Measurements from ENCODE around the gene POMP. TPM values are rescaled to one million over a fixed set of nuclear protein-coding genes. Genes with fewer than 3 reads are reported as not detected.

Gene POMP
- total RNA-seq (ENCODE audit: unreplicated experiment) = 108 TPM
- long read RNA-seq, transcript POMP-201 (6 exons, 1,330 nt) = major isoform, 185 of 231 reads
- long read RNA-seq, partial matches to known transcripts = 40 of 231 reads
- long read RNA-seq, other reads (novel, unspliced or antisense) = 6 of 231 reads

GRCh38 chr13:28658796-28659620 is at the start of gene POMP:
Gene POMP (plus strand): TSS chr13:28659130. CDS start chr13:28659185, 55 bp downstream.
- no peaks in the 10 kb centered on the region for H3K9me3 Mint-ChIP-seq (ENCODE audit: unreplicated experiment)
- H3K4me1 Mint-ChIP-seq (ENCODE audit: unreplicated experiment) = peaks cover 63% of the 10 kb centered on the region
- peak within 1 kb of the TSS; percentile 96 for H3K27ac Mint-ChIP-seq (ENCODE audit: unreplicated experiment)
- H3K36me3 Mint-ChIP-seq (ENCODE audit: low read depth, unreplicated experiment) = peaks cover 3% of the 10 kb centered on the region
- no peaks in the 10 kb centered on the region for H3K27me3 Mint-ChIP-seq (ENCODE audit: unreplicated experiment)
- TF ChIP-seq CTCF (IDR thresholded peaks at IDR 0.05; ENCODE audit: unreplicated experiment) = no peak
- DNase-seq (ENCODE audit: low spot score) = peak; percentile 83
- H3K4me3 Mint-ChIP-seq (ENCODE audit: unreplicated experiment) = peak within 1 kb of the TSS; percentile 97

GRCh38 chr13:28609381-28609780 is 49.5 kb upstream of the POMP start:
- no peak for DNase-seq (ENCODE audit: low spot score)
- peaks cover 3% of the 10 kb centered on the region for H3K27me3 Mint-ChIP-seq (ENCODE audit: unreplicated experiment)
- TF ChIP-seq CTCF (IDR thresholded peaks at IDR 0.05; ENCODE audit: unreplicated experiment) = no peak
- peaks cover 60% of the 10 kb centered on the region for H3K4me1 Mint-ChIP-seq (ENCODE audit: unreplicated experiment)
- H3K9me3 Mint-ChIP-seq (ENCODE audit: unreplicated experiment) = no peaks in the 10 kb centered on the region
- peak overlapping the region; percentile 33 for H3K27ac Mint-ChIP-seq (ENCODE audit: unreplicated experiment)
- H3K4me3 Mint-ChIP-seq (ENCODE audit: unreplicated experiment) = no peak overlapping the region
- H3K36me3 Mint-ChIP-seq (ENCODE audit: low read depth, unreplicated experiment) = no peaks in the 10 kb centered on the region

GRCh38 chr13:28609926-28610325 is 49.0 kb upstream of the POMP start:
- Mint-ChIP-seq H3K27ac (ENCODE audit: unreplicated experiment) (peak overlapping the region; percentile 5), H3K27me3 (ENCODE audit: unreplicated experiment) (peaks cover 3% of the 10 kb centered on the region), H3K4me1 (ENCODE audit: unreplicated experiment) (peaks cover 60% of the 10 kb centered on the region), H3K9me3 (ENCODE audit: unreplicated experiment) (no peaks in the 10 kb centered on the region), H3K4me3 (ENCODE audit: unreplicated experiment) (no peak overlapping the region), H3K36me3 (ENCODE audit: low read depth, unreplicated experiment) (no peaks in the 10 kb centered on the region)
- TF ChIP-seq CTCF (IDR thresholded peaks at IDR 0.05; ENCODE audit: unreplicated experiment) = no peak
- no peak for DNase-seq (ENCODE audit: low spot score)

GRCh38 chr13:28610996-28611395 is 47.9 kb upstream of the POMP start:
- Mint-ChIP-seq H3K4me1 (ENCODE audit: unreplicated experiment) (peaks cover 59% of the 10 kb centered on the region), H3K9me3 (ENCODE audit: unreplicated experiment) (no peaks in the 10 kb centered on the region), H3K36me3 (ENCODE audit: low read depth, unreplicated experiment) (no peaks in the 10 kb centered on the region), H3K4me3 (ENCODE audit: unreplicated experiment) (no peak overlapping the region), H3K27me3 (ENCODE audit: unreplicated experiment) (peaks cover 3% of the 10 kb centered on the region), H3K27ac (ENCODE audit: unreplicated experiment) (peak overlapping the region; percentile 96)
- no peak for DNase-seq (ENCODE audit: low spot score)
- TF ChIP-seq CTCF (IDR thresholded peaks at IDR 0.05; ENCODE audit: unreplicated experiment) = no peak

- H3K9me3 Mint-ChIP-seq (ENCODE audit: unreplicated experiment) = no peaks in the 10 kb centered on the region
- peaks cover 3% of the 10 kb centered on the region for H3K27me3 Mint-ChIP-seq (ENCODE audit: unreplicated experiment)
- peaks cover 55% of the 10 kb centered on the region for H3K4me1 Mint-ChIP-seq (ENCODE audit: unreplicated experiment)
- H3K4me3 Mint-ChIP-seq (ENCODE audit: unreplicated experiment) = peak overlapping the region; percentile 7
- no peaks in the 10 kb centered on the region for H3K36me3 Mint-ChIP-seq (ENCODE audit: low read depth, unreplicated experiment)
- TF ChIP-seq CTCF (IDR thresholded peaks at IDR 0.05; ENCODE audit: unreplicated experiment) = no peak
- peak overlapping the region; percentile 96 for H3K27ac Mint-ChIP-seq (ENCODE audit: unreplicated experiment)
- DNase-seq (ENCODE audit: low spot score) = no peak
Observed at GRCh38 chr13:28611654-28612131, 47.2 kb upstream of the POMP start.
